DMS53 (cell line): Measurements from ENCODE around the gene MRM2.

Experiments used
- DNase-seq: peaks from one replicate; lab custom pipeline; 2025; lab: John Stamatoyannopoulos, UW

MRM2 gene

DNA sequence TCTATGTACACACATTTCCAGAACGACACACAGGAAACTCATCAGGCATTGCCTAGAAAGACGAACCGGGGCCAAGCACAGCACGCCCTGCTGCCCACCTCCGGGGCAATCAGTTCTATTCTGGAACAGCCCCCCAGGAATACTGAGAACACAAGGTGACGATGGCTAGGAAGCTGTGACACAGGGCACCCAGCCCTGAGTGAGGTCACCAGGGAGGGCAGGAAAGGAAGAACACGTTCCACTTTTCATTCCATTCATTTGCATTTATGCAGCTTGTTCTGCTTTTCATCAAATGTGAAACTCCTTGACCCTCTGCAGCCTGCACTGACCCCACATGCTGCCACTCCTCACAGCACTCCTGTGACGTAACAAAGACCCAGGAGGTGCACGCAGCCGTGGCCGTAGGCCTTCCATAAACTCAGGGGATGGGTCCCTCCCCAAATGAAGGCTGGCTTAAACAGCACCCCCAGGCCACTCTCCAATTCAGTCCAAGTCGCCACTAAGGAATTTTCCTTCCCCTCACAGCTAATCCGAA is 38.2 kb downstream of the MRM2 start:
- no peak for DNase-seq

- DNase-seq, result no peak
Measured at GRCh38 chr7:2202901-2203765, 38.9 kb downstream of the MRM2 start.

DNA sequence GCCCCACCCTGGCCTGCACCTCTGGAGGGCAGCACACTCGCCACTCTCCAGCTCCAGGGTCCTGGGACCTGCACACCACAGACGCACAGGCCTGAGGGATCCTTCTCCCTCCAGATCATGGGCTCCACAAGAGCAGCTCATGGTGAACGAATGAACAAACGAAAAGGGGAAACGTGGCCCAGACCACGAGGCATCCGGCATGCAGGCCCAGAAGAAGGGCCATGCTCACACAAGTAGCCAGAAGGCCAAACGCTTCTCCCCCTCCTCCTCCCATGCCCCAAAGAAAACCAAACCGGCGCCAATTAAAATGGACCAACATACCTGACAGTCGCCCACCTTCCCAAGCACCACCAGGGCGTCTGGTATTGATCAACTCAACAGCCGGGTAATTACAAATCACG is 39.6 kb downstream of the MRM2 start:
- no peak for DNase-seq

DNA sequence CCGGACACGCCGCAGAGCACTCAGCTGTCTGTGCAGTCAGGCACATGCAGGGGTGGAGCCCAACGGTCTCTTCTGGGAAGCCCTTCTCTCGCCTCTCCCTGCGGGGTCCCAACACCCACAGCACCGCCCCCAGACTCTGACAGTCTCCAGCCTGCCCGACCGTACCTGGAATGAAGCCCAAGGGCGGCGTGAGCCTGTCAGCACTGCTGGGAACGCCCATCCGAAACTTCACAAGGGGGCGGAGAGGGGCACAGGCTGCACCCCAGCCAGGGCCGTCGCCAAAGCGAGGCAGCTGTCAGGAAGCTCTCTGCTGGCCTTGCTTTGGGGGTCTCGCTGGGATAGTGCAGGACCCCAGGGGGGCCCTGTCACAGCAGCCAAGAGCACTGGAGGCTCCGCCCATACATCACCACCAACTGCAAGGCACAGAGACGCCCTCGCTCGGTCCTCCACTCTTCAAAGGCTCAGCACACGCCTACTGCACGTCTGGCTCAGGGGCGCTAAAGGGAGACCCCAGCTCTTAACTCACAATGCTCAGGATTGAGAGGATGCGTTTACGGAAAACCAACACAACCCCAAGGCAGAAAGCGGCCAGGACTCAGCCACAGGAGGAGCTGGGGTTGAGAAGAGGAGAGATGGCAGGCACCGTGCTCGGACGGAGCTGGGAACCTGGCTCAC is 40.2 kb downstream of the MRM2 start:
- DNase-seq, result no peak

GRCh38 chr7:2201128-2201527 is 40.9 kb downstream of the MRM2 start:
- no peak for DNase-seq

- no peak for DNase-seq
Measured at GRCh38 chr7:2200584-2200980, 41.4 kb downstream of the MRM2 start.

DNA sequence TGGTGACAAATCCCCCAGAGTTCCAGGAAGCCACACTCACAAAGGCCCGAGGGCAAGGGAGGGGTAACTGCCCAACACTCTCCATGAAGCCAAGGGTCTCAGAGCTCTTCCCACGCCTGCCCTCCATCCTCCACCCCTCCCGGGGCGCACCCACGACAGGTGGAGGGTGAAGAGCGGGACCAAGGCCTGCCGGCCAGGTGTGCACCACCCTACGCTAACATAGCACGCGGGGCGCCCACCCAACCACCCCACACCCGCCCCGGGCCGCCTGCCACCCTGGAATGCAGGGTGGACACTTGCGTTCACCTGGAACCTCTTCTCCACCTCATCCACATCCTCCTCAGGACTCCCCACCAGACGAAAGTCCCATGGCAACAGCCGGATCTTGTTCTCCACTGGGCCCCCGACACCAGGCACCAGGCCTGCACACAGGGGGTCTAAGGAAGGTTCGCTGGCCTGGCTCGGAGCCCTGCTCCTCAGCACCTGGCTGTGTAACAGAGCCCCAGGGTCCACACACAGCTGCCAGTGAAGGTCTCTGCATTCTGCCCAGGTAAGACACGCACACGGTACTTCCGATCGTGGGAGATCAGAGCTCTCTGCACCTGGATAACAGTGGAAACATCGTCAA is 41.9 kb downstream of the MRM2 start:
- no peak for DNase-seq

DNA sequence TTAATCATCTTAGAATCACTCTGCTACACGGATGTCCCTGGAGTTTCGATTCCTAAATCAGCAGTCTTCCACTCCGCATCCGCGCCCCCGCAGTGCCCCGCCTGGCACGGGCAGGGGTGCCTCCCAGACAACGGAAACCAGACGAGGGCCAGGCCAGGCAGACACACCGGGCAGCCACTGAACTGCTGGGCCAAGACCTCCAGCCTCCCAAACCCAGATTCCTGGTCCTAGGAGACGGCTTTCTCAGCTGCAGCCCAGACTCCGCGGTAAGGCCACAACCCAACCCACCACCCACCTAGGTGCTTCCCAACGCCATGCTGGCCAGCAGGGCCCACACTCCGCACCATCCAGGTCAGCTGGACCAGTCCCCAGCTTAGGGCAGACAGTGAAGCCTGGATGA is 42.5 kb downstream of the MRM2 start:
- DNase-seq, result no peak

DNA sequence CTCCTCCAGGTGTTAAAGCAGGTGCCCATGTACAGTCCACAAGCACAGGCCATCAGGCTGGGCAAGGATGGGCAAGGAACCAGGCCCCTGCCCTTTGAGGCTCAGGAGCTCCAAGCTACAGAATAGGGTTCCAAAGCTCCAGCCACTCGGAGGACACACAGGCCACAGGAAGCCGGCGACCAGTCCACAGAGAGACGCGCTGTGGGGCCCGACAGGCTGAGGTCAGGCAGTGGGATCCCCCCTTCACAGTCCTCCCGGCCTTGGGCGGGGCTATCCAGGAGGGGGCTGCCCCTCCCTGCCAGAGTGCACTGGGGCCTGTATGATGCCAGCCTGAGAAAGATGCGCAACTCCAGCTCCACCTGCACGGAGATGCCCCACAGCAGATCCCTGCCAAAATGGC is 43.2 kb downstream of the MRM2 start:
- no peak for DNase-seq

- peak; percentile 37 for DNase-seq
Measured at GRCh38 chr7:2198206-2198605, 43.8 kb downstream of the MRM2 start.

DNA sequence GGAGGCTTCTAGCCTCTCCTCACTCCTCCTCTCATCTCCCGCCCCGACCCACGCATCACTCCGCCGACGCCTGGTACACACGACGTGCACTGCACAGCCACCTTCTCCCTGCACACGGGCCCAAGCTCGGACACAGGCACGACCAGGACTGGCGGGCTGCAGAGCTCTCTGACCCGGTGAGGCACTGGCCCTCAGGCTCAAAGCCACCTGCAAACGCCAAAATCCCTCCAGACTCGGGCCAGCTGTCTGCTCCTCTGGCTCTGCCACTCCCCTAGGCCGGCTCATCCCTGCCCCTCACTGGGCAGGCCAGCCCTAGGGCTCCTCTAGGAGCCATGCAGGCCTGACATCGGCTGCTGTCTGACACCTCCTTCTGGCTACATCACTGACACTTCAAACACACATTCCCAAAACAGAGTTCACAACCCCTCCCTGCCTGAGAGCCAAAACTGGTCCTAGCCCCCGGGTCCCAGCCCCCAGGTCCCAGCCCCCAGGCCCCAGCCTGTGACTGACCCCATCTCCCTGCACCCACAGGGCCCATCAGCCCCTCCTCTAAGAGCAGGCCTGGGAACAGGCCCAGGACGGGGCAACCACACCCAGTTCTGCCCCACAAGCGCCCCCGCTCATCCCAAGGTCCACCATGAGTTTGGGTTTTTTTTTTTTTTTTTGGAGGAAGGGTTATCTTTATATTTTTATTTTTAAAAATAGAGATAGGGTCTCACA is 44.4 kb downstream of the MRM2 start:
- no peak for DNase-seq

GRCh38 chr7:2196381-2197378 is 45.3 kb downstream of the MRM2 start:
- DNase-seq, result no peak

GRCh38 chr7:2195400-2196246 is 46.4 kb downstream of the MRM2 start:
- DNase-seq, result no peak

DNA sequence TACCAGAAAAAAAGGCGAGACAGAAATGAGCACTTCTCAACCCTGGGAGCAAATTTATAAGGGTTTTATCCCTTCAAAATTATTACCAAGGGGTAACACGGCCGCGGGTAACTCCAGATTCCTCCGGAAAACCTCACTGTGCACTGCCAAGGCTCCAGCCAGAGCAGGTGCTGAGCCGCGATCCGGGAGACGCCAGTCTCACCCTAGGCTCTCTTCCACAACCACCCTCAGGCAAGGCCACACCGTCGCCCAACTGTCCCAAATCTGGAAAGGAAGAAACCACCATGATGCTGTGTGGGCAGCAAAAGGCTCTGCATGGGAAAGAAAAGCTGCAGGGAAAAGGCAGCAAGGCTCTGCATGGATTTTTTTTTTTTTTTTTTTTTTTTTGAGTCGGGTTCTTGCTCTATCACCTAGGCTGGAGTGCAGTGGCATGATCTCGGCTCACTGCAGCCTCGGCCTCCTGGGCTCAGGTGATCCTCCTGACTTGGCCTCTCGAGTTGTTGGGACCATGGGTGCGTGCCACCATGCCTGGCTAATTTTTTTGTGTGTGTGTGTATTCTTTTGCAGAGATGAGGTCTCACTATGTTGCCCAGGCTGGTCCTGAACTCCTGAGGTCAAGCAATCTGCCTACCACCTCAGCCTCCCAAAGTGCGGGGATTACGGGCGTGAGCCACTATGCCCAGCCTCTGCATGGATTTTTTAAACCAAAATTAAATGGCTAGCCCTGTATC is 48.3 kb downstream of the MRM2 start:
- DNase-seq, result no peak

DNA sequence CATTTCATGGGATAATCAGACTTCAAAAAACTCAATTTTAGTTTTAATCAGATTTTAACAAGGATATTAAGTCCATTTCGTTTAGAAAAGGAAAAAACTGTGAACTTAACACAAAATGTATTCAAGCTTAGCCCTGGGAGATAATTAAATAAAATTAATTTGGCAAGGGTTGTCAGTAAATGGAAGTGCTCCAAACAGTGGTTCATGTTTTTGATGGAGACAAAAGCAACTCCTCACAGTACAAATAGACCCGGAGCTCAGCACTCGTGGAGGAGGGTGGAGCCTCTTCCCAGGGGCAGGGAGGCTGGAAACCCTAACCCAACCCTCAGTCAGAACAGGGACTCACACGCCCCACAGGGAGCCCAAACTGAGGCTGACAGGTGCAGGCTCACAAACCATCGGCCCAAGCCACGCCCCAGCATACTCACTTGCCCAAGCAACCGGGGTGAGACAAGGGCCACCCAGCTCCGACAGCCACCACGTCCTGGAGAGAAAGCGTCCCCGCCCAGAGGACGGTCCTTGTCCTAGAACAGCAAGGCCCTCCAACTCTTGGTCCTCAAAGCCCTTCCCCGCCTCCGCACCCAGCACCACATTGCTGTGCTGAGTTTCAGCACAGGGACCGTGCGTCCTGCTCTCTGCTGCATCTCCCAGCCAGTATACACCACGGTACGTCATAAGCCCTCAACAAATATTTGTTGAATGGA is 49.0 kb downstream of the MRM2 start:
- DNase-seq, result peak; percentile 96

DNA sequence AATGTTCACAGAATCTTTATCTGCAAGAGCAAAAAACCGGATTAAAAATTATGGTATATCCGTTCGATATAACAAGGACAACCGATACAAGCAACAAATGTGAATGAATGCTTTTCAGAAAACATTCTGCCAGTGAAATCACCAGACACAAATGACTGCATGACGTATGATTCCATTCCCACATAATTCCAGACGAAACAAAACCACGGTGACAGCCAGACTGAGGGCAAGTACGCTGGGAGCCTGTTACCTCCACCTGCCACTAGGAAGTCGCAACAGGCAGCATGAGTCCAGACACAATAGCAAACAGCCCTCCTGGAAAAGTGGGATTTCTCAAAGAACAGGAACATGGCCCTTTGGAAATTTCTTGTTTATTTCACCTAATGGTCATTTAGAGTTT is 51.0 kb downstream of the MRM2 start:
- no peak for DNase-seq

DNA sequence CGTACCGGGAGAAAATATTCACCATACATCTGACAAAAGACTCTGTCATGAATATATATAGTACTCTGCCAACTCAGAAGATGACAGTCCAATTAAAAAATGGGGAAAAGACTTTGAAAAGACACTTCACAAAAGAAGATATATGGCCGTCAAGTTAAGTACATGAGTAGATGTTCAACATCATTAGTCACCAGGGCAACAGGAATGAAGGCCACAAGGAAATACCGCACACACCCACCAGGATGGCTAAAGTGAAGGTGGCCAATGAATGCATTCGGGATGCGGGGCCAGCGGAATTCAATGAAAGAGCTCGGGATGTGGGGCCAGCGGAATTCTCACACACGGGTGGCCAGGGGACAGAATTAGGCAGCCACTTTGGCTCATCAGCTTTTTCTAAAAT is 51.5 kb downstream of the MRM2 start:
- DNase-seq, result no peak

GRCh38 chr7:2186166-2186565 is 55.8 kb downstream of the MRM2 start:
- no peak for DNase-seq

- no peak for DNase-seq
Measured at GRCh38 chr7:2185715-2186114, 56.3 kb downstream of the MRM2 start.
